CD14-positive monocyte (primary cell): ENCODE results near the gene LIF. TPM values are rescaled to one million over a fixed set of nuclear protein-coding genes. Genes with fewer than 3 reads are reported as not detected.

Source experiments
- DNase-seq, 3 donors: peaks; one replicate each; pipeline ENCODE4 v3.0.0-alpha.2; 2011 to 2022
- H2AFZ ChIP-seq: 2 replicates; pipeline ENCODE4 v1.6.0; 2012; ENCODE audit warnings: mild to moderate bottlenecking, low read depth, low read length, inconsistent platforms; ENCODE audit not compliant: insufficient read depth, poor library complexity, severe bottlenecking
- H3K27ac ChIP-seq, 2 donors: 1 replicate in 1 of 2; 2 replicates in 1 of 2; pipeline ENCODE4 v1.5.1; 2012 to 2013; ENCODE audit warnings: low read length in 2 of 2, control low read depth in 1 of 2, inconsistent platforms in 1 of 2, low read depth in 1 of 2, mild to moderate bottlenecking in 1 of 2
- H3K27me3 ChIP-seq, 2 donors: one replicate each; pipeline versions ENCODE4 v1.6.0 to v1.6.1; 2011 to 2013; ENCODE audit warnings: low read length in 2 of 2; ENCODE audit not compliant: control insufficient read depth in 2 of 2, insufficient read depth in 2 of 2
- H3K36me3 ChIP-seq, 2 donors: replicated peaks in 1 of 2; 1 replicate in 1 of 2; 2 replicates in 1 of 2; pipeline versions ENCODE4 v1.5.1 to v1.6.1; 2012 to 2013; ENCODE audit warnings: low read length in 2 of 2, control low read depth in 1 of 2, inconsistent platforms in 1 of 2, mild to moderate bottlenecking in 1 of 2; ENCODE audit not compliant: insufficient read depth in 2 of 2, control insufficient read depth in 1 of 2
- H3K4me1 ChIP-seq, 2 donors: 1 replicate in 1 of 2; 2 replicates in 1 of 2; pipeline versions ENCODE4 v1.5.1 to v1.6.1; 2012 to 2013; ENCODE audit warnings: low read length in 2 of 2, control low read depth in 1 of 2, inconsistent platforms in 1 of 2, mild to moderate bottlenecking in 1 of 2, moderate library complexity in 1 of 2; ENCODE audit not compliant: insufficient read depth in 2 of 2, control insufficient read depth in 1 of 2
- H3K4me2 ChIP-seq: replicated peaks from 2 replicates; pipeline ENCODE3; 2012; ENCODE audit warnings: low read length, moderate library complexity, mild to moderate bottlenecking; ENCODE audit not compliant: poor library complexity, severe bottlenecking; ENCODE audit errors: extremely low read depth
- H3K4me3 ChIP-seq, 3 experiments: fragments of 200-600 bp in 1 of 3; sonication (generic) in 1 of 3; replicated peaks in 1 of 3; 1 replicate in 2 of 3; 2 replicates in 1 of 3; pipeline ENCODE4 v1.5.1; 2011 to 2013; ENCODE audit warnings: low read length in 3 of 3, mild to moderate bottlenecking in 3 of 3, control low read depth in 2 of 3, low read depth in 2 of 3, inconsistent platforms in 1 of 3, moderate library complexity in 1 of 3
- H3K79me2 ChIP-seq: 2 replicates; pipeline ENCODE4 v1.6.0; 2012; ENCODE audit warnings: mild to moderate bottlenecking, control low read depth, inconsistent platforms, low read length, moderate library complexity; ENCODE audit not compliant: insufficient read depth
- H3K9ac ChIP-seq: 2 replicates; pipeline ENCODE4 v1.6.0; 2017; ENCODE audit warnings: low read length, mild to moderate bottlenecking; ENCODE audit not compliant: insufficient read depth, poor library complexity, severe bottlenecking
- H3K9me3 ChIP-seq, 2 donors: replicated peaks in 1 of 2; 1 replicate in 1 of 2; 2 replicates in 1 of 2; pipeline versions ENCODE4 v1.5.1 to v1.6.1; 2012 to 2013; ENCODE audit warnings: low read length in 2 of 2, control low read depth in 1 of 2; ENCODE audit not compliant: control insufficient read depth in 1 of 2, insufficient read depth in 1 of 2
- H4K20me1 ChIP-seq: 2 replicates; pipeline ENCODE4 v1.6.0; 2012; ENCODE audit warnings: mild to moderate bottlenecking, low read length, control low read depth, moderate library complexity; ENCODE audit not compliant: insufficient read depth
- H3K27ac Mint-ChIP-seq, 7 donors: one replicate each; pipeline ENCODE4 v1.8.0; 2020; ENCODE audit warnings: mild to moderate bottlenecking in 7 of 7, mixed read lengths in 7 of 7, moderate library complexity in 6 of 7, inconsistent platforms in 2 of 7
- H3K27me3 Mint-ChIP-seq, 3 donors: one replicate each; pipeline ENCODE4 v1.8.0; 2021 to 2022; ENCODE audit warnings: low read depth in 3 of 3, mild to moderate bottlenecking in 3 of 3, mixed read lengths in 3 of 3, moderate library complexity in 3 of 3, inconsistent platforms in 1 of 3
- H3K36me3 Mint-ChIP-seq, 2 donors: one replicate each; pipeline ENCODE4 v1.8.0; 2020; ENCODE audit warnings: mixed read lengths in 2 of 2, inconsistent platforms in 1 of 2, mild to moderate bottlenecking in 1 of 2
- H3K4me1 Mint-ChIP-seq: one replicate; pipeline ENCODE4 v1.8.0; 2020; ENCODE audit warnings: mild to moderate bottlenecking, mixed read lengths
- H3K4me3 Mint-ChIP-seq, 2 donors: one replicate each; pipeline ENCODE4 v1.8.0; 2020; ENCODE audit warnings: mild to moderate bottlenecking in 2 of 2, mixed read lengths in 2 of 2, moderate library complexity in 1 of 2
- H3K9me3 Mint-ChIP-seq, 7 donors: one replicate each; pipeline ENCODE4 v1.8.0; 2020 to 2022; ENCODE audit warnings: mixed read lengths in 7 of 7, mild to moderate bottlenecking in 6 of 7, moderate library complexity in 6 of 7, inconsistent platforms in 2 of 7
- WGBS: methylation state at CpG from one replicate; pipeline ENCODE4 v1.1.5; 2013; ENCODE audit warnings: missing lambda C conversion rate; ENCODE audit not compliant: insufficient coverage; 5-methylcytosine and 5-hydroxymethylcytosine counted together
- intact Hi-C, 2 donors: fragments of 100-400 bp; cut with micrococcal nuclease; formaldehyde crosslinking; loops; one replicate each; pipeline versions ENCODE4 v1.15.0 to v1.15.1; 2023
- polyA plus RNA-seq, 3 donors: library from polyadenylated mRNA; depleted of rRNA in 1 of 3; unstranded in 2 of 3; stranded (reverse) in 1 of 3; fragments of 300-500 nt in 2 of 3; fragments of >200 nt in 1 of 3; fragmentation: Illumina TruSeq in 2 of 3; gene quantifications; 1 replicate in 2 of 3; 2 replicates in 1 of 3; pipeline ENCODE4 v1.2.3, GENCODE V29; 2012 to 2021
- TF ChIP-seq, protein P1 (sequence below): fragments of 200-600 bp; IDR thresholded peaks from one replicate; pipeline ENCODE4 v1.8.0; 2022; ENCODE audit warnings: antibody characterized with exemption, mild to moderate bottlenecking

The LIF gene
- polyA plus RNA-seq, 3 donors = 7.0 TPM; not detected in 2

DNA sequence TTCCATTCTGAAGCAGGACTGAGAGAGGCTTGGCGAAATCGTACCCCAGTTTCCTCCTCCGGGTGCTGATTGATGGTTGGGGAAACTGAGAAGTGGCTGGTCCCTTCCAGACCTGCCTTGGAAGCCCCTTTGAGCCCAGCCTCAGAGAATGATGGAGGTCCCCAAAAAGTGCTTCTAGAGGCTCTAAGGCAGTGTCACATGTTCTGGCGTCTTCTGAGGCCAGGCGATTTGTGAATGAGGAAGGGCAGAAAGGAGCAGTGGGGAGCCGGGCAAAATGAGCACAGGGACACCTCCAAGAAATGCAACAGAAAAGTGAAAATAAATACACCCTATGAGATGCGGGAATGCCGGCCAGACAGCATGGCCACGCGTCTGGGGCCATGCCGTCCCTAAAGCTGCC is 1.0 kb upstream of the LIF start:
- WGBS = 63% methylated on average over 8 of the region's 11 CpGs
- Histone ChIP-seq H3K4me3 (no peak overlapping the region), H3K4me2 (no peak overlapping the region), H3K27me3 (peaks cover 13 to 45% of the 10 kb centered on the region in 2 donors), H3K9ac (no peak overlapping the region), H3K27ac (no peak overlapping the region), H3K36me3 (no peaks in the 10 kb centered on the region), H2AFZ (no peak overlapping the region), H3K9me3 (peaks cover 0 to 5% of the 10 kb centered on the region in 2 donors), H3K79me2 (no peaks in the 10 kb centered on the region), H4K20me1 (no peaks in the 10 kb centered on the region), H3K4me1 (peaks cover 16 to 22% of the 10 kb centered on the region in 2 donors)
- peak overlapping the region in 1 of 2 donors; percentile 63 for H3K4me3 Mint-ChIP-seq
- H3K27ac Mint-ChIP-seq = peak overlapping the region in 1 of 7 donors; percentile 68
- H3K9me3 Mint-ChIP-seq = peaks cover 0 to 5% (median 0%) of the 10 kb centered on the region in 7 donors
- TF ChIP-seq, protein P1, sequence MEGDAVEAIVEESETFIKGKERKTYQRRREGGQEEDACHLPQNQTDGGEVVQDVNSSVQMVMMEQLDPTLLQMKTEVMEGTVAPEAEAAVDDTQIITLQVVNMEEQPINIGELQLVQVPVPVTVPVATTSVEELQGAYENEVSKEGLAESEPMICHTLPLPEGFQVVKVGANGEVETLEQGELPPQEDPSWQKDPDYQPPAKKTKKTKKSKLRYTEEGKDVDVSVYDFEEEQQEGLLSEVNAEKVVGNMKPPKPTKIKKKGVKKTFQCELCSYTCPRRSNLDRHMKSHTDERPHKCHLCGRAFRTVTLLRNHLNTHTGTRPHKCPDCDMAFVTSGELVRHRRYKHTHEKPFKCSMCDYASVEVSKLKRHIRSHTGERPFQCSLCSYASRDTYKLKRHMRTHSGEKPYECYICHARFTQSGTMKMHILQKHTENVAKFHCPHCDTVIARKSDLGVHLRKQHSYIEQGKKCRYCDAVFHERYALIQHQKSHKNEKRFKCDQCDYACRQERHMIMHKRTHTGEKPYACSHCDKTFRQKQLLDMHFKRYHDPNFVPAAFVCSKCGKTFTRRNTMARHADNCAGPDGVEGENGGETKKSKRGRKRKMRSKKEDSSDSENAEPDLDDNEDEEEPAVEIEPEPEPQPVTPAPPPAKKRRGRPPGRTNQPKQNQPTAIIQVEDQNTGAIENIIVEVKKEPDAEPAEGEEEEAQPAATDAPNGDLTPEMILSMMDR = no peak
- intact Hi-C loops = loop anchor here in 1 of 2 donors (10.0 kb wide), 1 partner anchor 213 kb away; no protein-coding TSS in a partner anchor
- H3K36me3 Mint-ChIP-seq = peaks cover 0 to 2% of the 10 kb centered on the region in 2 donors
- peaks cover 45 to 60% (median 51%) of the 10 kb centered on the region in 3 donors for H3K27me3 Mint-ChIP-seq
- DNase-seq = no peak
- H3K4me1 Mint-ChIP-seq = peaks cover 30% of the 10 kb centered on the region

DNA sequence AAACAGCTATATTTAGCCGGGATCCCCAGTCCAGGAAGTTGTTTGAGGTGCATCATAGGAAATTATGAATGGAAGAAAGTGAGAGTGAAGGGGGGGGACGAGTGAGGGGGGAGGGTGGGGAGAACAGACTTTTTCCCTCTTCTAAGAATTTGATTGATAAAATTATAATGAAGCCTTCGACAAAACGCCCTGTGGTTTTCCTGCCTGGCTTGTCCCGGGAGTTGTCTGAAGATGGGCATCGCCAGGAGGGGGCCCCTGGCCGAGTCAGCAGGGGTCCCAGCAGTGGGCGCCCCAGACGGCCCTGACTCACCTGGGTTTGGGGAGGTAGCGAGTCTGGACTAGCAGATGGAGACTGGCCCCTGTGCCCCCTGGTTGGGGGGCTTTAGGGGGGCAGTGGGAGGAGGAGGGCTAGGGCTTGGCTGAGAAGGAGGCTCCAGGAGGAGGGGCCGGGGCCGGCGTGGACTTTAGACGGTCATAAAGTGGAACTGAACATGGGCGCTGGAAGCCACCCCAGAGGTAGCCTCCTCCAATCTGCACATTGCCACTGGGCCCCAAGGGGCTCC is 336 bp upstream of the LIF start:
- H3K36me3 Mint-ChIP-seq = peaks cover 0 to 2% of the 10 kb centered on the region in 2 donors
- no peak for DNase-seq
- TF ChIP-seq, protein P1 = no peak
- peaks cover 47 to 60% (median 51%) of the 10 kb centered on the region in 3 donors for H3K27me3 Mint-ChIP-seq
- intact Hi-C loops = loop anchor here in 1 of 2 donors (10.0 kb wide), 1 partner anchor 212 kb away; no protein-coding TSS in a partner anchor
- peaks cover 28% of the 10 kb centered on the region for H3K4me1 Mint-ChIP-seq
- Histone ChIP-seq H3K9me3 (peaks cover 0 to 5% of the 10 kb centered on the region in 2 donors), H3K4me1 (peaks cover 15 to 20% of the 10 kb centered on the region in 2 donors), H3K27me3 (peaks cover 13 to 45% of the 10 kb centered on the region in 2 donors), H2AFZ (peak overlapping the region; percentile 71), H3K4me2 (peak overlapping the region; percentile 67), H3K36me3 (no peaks in the 10 kb centered on the region), H4K20me1 (no peaks in the 10 kb centered on the region), H3K4me3 (peak overlapping the region in 1 of 3 experiments; percentile 53), H3K9ac (no peak overlapping the region), H3K79me2 (no peaks in the 10 kb centered on the region), H3K27ac (no peak overlapping the region)
- peaks cover 0 to 5% (median 0%) of the 10 kb centered on the region in 7 donors for H3K9me3 Mint-ChIP-seq
- WGBS = 4% methylated on average over 10 of the region's 15 CpGs
- H3K4me3 Mint-ChIP-seq = peak overlapping the region in 1 of 2 donors; percentile 90
- no peak overlapping the region for H3K27ac Mint-ChIP-seq
